Right ventricle myocardium inferior (tissue), 1 donor: ENCODE results near the gene B3GNT8. TPM values are rescaled to one million over a fixed set of nuclear protein-coding genes. Genes with fewer than 3 reads are reported as not detected.
"Not testable (repeated sequence)": the region's sequence is repeated elsewhere in the genome, so short reads cannot be mapped to it uniquely, and the experiment has no call there.

Experiments
- ATAC-seq: fragments of 200-7000 bp; cut with Tn5 transposase; one replicate; pipeline ENCODE4 v1.9.1; 2020; ENCODE audit warnings: mild to moderate bottlenecking, moderate library complexity
- DNase-seq: peaks from one replicate; pipeline ENCODE4 v3.0.0; 2021; ENCODE audit errors: missing footprints
- intact Hi-C: fragments of 100-400 bp; cut with DNase I; formaldehyde crosslinking; loops from one replicate; pipeline ENCODE4 v1.11.0; 2022
- total RNA-seq: library from RNA; stranded (reverse); fragmentation: NEBNext Ultra II Directional; extraction: Animal tissue kit (Norgen Biotek cat#: 25700); gene quantifications from one replicate; pipeline ENCODE4 v1.2.1, GENCODE V29; 2021
- donor health status: DM: no; HTN: yes; CAD: no; lungs with severe emphysema.

B3GNT8 gene
- total RNA-seq, 1 donor from 2014 or later, result 8.3 TPM

- ATAC-seq (no peak), DNase-seq (peak; percentile 42)
- intact Hi-C loops, result no loop called here
Measured at GRCh38 chr19:41424335-41425173, 2.6 kb downstream of the B3GNT8 start.

DNA sequence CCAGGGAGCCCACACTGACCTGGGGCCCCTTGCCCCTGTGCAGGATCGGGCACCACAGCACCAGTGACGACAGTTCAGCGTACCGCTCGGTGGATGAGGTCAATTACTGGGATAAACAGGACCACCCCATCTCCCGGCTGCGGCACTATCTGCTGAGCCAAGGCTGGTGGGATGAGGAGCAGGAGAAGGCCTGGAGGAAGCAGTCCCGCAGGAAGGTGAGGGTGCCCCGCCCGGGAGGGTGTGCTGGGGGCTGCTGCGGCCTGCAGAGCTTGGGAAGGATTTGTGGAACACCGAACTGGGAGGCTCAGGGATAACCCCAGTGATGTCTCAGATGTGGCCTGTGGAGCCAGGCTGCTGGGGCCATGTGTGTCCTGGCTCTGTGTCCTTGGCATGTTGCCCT, 4.2 kb downstream of the B3GNT8 start:
- ATAC-seq, result no peak
- intact Hi-C loops, result no loop called here
- DNase-seq, result no peak

DNA sequence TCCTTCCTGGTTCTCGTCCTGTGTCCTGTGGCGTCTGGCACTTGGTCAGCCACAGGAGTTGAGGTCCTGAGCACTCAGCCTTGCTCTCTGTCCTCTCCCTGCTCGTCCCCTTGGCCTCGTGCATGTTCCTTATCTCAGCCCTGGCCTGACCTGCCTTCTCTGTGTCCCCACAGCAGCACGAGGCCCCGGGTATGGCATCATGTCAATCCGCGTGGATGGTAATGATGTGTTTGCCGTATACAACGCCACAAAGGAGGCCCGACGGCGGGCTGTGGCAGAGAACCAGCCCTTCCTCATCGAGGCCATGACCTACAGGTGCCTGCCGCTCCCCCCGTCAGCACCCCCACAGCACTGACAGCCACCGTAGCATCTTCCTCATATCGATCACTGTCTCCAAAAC, 4.7 kb downstream of the B3GNT8 start:
- intact Hi-C loops, result no loop called here
- DNase-seq (no peak), ATAC-seq (no peak)

DNA sequence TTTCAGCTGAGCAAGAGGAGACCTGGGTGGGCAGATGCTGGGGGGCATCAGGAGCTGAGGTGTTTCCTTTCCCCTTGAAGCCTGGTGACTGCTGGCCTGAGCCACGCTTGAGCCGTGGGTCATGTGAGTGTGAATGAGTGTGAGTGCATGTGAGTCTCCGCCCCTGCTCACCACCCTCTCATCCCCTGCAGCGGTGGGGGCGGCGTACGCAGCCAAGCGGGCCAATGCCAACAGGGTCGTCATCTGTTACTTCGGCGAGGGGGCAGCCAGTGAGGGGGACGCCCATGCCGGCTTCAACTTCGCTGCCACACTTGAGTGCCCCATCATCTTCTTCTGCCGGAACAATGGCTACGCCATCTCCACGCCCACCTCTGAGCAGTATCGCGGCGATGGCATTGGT, 5.2 kb downstream of the B3GNT8 start:
- no peak for DNase-seq
- intact Hi-C loops, result no loop called here
- ATAC-seq, result no peak

- intact Hi-C loops, result no loop called here
- ATAC-seq (no peak), DNase-seq (no peak)
Measured at GRCh38 chr19:41421314-41421713, 5.9 kb downstream of the B3GNT8 start.

DNA sequence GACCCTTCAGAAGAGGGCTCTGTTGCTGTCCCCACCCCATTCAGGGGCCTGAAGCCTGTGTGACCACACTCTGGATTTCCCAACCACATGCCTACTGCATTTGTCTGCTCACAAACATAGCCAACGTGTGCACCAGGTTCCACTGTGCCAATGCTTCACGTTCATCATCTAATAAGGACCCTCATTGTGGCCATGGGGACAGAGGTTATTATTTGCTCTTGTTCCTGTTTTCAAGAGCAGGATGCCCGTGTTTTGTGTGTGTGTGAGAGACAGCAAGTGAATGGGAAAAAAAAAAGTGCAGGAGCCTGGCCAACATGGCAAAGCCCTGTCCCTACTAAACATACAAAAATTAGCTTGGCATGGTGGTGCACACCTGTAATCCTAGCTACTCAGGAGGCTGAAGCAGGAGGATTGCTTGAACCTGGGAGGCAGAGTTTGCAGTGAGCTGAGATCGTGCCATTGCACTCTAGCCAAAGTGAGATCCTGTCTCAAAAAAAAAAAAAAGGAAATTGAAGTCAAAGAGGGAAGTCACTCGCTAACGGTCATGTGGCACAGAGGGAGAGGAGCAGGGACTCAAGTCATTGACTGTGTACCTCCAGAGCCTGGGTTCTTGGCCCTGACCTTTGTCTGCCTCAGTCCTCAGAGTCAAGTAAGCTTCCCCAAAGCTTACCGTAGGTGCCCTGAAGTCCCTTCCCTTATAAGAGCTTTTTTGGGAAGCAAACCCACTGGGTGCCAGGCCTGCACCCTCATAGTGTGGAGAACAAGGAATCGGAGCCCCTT, 6.9 kb downstream of the B3GNT8 start:
- intact Hi-C loops, result no loop called here
- no peak for DNase-seq
- ATAC-seq, result peak; percentile 15

DNA sequence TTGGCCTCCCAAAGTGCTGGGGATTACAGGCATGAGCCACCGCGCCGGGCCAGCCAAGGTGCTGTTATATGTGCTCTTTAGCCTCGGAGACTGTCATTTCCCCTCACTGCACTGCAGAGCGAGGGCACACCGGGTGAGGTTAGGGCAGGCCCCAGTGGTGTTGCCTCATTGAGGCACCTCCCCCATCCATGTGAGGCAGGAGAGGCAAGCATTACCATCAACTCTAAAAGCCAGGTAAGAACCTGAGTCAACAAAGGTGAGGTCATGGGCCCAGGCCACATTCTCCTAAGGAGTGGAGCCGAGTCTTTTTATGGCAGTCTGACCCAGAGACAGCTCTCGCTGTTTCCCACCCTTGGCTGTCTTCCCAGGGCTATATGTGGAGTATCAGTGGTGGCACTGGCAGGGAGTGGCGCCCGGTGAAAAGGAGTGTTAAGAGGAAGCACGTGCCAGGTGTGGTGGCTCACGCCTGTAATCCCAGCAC, 10.9 kb downstream of the B3GNT8 start:
- no peak for ATAC-seq
- intact Hi-C loops, result no loop called here
- no peak for DNase-seq

DNA sequence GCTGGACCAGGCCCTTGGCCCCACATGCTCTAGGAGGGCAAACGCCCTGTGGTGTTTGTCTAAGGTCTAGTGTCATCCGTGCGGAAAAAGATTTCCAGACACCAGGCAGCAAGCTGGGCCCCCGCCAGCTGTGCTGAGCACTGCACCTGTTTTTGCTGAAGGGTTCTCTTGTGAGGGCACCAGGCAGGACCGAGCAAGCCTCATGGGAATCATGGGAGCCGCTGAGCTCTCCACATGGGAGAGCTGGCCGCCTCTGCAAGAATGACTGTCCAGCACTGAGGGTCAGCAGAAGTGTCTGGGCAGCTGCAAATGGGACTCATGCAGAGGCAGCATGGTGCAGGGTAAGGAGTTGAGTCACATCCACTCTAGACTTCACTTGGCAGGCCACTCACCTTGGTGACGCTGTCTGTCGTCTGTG, 12.0 kb downstream of the B3GNT8 start:
- intact Hi-C loops, result no loop called here
- no peak for ATAC-seq
- no peak for DNase-seq

DNA sequence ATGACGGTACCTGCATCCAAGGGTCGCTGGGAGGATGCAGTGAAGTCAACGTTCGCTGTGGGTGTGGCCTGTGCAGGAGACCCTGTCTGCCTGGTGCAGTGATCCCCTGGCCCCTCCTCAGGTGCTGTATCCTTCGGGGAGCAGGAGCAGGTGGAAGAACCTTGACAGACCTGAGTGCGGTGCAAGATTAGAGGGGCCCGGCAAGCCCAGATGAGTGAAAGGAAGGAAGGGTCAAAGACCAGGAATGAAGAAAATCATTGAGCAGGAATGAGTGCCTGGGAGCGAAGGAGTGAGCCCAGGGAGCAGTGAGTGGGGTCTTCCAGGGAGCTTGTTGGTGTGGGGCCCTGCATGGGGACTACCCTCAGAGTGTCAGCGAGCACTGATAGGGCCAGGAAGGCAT, 12.7 kb downstream of the B3GNT8 start:
- intact Hi-C loops, result no loop called here
- DNase-seq, result no peak
- ATAC-seq, result no peak

- intact Hi-C loops, result no loop called here
- DNase-seq, result no peak
- no peak for ATAC-seq
Measured at GRCh38 chr19:41413947-41414346, 13.2 kb downstream of the B3GNT8 start.

DNA sequence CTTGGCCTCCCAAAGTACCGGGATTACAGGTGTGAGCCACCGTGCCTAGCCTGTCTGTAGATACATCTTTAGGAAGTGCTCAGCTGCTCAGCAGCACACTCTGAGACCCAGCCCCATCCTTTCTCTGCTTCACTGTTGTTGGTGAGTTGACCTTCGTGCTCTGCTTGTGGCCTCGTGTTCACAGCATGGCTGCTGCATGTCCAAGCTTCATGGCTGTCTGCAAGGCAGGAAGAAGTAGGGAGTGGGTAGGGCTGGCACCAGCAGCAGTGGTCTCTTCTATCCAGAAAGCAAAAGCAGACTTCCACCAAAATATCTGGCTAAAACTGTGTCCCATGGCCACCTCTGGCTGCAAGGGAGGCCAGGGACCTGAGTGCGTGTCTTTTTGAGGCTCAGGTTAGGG, 14.2 kb downstream of the B3GNT8 start:
- intact Hi-C loops, result no loop called here
- no peak for ATAC-seq
- DNase-seq, result no peak

- DNase-seq (peak; percentile 80), ATAC-seq (peak; percentile 79)
- intact Hi-C loops, result no loop called here
Measured at GRCh38 chr19:41411968-41412265, 15.3 kb downstream of the B3GNT8 start.

DNA sequence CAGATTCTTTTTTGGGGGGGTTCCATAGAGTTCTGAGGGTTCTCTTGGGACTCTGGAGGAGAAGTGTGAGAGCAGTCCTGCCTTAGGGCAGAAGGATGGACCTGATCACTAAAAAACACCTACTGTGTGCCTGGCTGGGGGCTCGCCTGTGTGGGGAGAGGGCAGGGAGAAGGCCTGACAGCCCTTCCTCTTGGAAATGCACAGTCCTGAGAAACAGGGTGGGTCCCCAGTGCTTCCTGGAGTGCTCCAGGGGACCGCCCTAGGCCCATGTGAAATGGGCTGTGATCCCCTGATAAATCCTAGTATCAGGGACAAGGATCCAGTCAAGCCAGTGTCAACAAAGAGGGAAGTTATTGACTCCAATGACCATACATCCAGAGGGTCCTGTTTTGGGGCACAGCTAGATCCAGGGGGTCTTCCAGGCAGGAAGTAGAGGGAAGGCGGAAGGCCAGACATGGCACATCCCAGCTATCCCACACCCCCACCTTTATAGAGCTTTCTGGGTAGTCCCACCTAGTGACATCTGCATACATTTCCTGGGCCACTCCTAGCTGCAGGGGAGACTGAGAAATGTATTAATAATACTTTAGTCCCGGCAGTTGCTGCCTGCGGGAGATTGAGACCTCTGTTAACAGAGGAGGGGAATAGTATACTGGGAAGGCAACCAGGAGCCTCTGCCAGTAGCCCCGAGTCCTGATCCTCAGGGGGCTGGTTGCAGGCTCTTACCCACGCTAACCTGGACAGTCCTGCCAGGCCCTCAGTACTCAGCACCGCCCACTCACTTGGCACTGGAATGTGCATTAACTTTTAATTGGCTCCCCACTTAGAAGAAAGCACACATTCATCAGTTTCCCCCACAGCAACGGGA, 15.8 kb downstream of the B3GNT8 start:
- DNase-seq (no peak), ATAC-seq (peak; percentile 2)
- intact Hi-C loops, result no loop called here

GRCh38 chr19:41410336-41411054, 16.7 kb downstream of the B3GNT8 start:
- ATAC-seq (no peak), DNase-seq (no peak)
- intact Hi-C loops, result no loop called here

GRCh38 chr19:41409288-41409687, 17.9 kb downstream of the B3GNT8 start:
- no peak for DNase-seq
- ATAC-seq, result peak; percentile 72
- intact Hi-C loops, result no loop called here

DNA sequence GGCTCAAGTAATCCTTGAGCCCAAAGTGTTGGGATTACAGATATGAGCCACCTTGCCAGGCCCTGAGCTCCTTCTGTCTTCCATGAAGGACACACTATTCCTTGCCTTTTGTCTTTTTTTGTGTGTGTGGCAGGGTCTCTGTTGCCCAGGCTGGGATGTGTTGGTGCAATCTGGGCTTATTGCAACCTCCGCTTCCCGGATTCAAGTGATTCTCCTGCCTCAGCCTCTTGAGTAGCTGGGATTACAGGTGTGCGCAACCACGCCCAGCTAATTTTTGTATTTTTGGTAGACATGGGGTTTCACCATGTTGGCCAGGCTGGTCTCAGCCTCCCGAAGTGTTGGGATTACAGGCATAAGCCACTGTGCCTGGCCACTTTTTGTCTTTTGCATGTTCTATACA, 18.3 kb downstream of the B3GNT8 start:
- ATAC-seq, intact Hi-C loops, DNase-seq: not testable (repeated sequence)

- no peak for ATAC-seq
- no peak for DNase-seq
- intact Hi-C loops, result no loop called here
Measured at GRCh38 chr19:41408256-41408655, 18.9 kb downstream of the B3GNT8 start.

DNA sequence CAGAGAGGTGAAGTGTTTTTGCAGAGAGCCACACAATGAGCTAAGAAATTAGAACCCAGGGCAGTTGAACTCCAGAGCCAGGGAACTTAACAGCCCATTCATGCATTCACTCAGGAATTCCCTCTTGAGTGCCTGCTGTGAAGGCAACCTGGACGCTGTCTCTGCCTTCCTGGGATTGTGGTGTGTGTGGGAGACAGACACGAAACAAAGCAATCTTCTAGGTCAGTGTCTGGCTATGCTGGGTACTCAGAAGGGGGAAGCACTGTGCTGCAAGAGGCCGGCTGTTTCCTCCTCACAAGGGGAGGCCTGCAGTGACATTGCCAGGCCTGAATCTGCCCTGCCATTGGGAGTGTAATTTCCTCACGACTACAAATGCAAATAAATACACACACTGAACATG, 19.9 kb downstream of the B3GNT8 start:
- DNase-seq, result no peak

GRCh38 chr19:41405776-41406175, 21.4 kb downstream of the B3GNT8 start:
- DNase-seq (no peak), ATAC-seq (no peak)
- intact Hi-C loops, result no loop called here

More for the DNA sequence above, 19.9 kb downstream of the B3GNT8 start:
- peak; percentile 35 for ATAC-seq
- intact Hi-C loops, result no loop called here
